ENCODE data around the gene LURAP1L. TPM values are rescaled to one million over a fixed set of nuclear protein-coding genes. Genes with fewer than 3 reads are reported as not detected.

Gene LURAP1L
- total RNA-seq, 1 experiment from 2014 or later: 1.7 TPM

- TF ChIP-seq ZNF232 (CRISPR knock-in tag; IDR thresholded peaks at IDR 0.05): no peak
- no peak for TF ChIP-seq GRHL2 (CRISPR knock-in tag; IDR thresholded peaks at IDR 0.05; ENCODE audit: insufficient replicate concordance, severe bottlenecking)
- no peak for TF ChIP-seq ZNF138 (CRISPR knock-in tag; conservative IDR thresholded peaks at IDR 0.05)
- no peak for TF ChIP-seq IRF1 (CRISPR knock-in tag; IDR thresholded peaks at IDR 0.05)
Measured at GRCh38 chr9:12855066-12855465, 80.2 kb downstream of the LURAP1L start (continued).

- H3K4me3 Mint-ChIP-seq: no peak overlapping the region
- H3K27ac Mint-ChIP-seq: 0 out of 2 replicates have a peak overlapping the region, but pooled peaks have one; percentile 37
- ATAC-seq (peak; percentile 98), DNase-seq (ENCODE audit: low spot score) (peak; percentile 20)
- H3K4me1 Mint-ChIP-seq: peaks cover 16% of the 10 kb centered on the region
- no peaks in the 10 kb centered on the region; the same call in 1 of the 2 replicates for H3K27me3 Mint-ChIP-seq (ENCODE audit: low read depth)
- ChIA-PET POLR2A (no interaction called here), CTCF (interaction anchor here (0.9 kb wide), 1 partner anchor 137 kb away, joined by 3 read pairs; no protein-coding TSS in a partner anchor)
- peaks cover under 1% of the 10 kb centered on the region; the same call in 1 of the 2 replicates for H3K9me3 Mint-ChIP-seq
- 0 out of 2 replicates have a peak, but pooled peaks have one; percentile 40 for TF ChIP-seq TEAD4 (CRISPR knock-in tag; IDR thresholded peaks at IDR 0.05)
- no peak for TF ChIP-seq ZNF232 (CRISPR knock-in tag; IDR thresholded peaks at IDR 0.05)
- TF ChIP-seq, protein P1, sequence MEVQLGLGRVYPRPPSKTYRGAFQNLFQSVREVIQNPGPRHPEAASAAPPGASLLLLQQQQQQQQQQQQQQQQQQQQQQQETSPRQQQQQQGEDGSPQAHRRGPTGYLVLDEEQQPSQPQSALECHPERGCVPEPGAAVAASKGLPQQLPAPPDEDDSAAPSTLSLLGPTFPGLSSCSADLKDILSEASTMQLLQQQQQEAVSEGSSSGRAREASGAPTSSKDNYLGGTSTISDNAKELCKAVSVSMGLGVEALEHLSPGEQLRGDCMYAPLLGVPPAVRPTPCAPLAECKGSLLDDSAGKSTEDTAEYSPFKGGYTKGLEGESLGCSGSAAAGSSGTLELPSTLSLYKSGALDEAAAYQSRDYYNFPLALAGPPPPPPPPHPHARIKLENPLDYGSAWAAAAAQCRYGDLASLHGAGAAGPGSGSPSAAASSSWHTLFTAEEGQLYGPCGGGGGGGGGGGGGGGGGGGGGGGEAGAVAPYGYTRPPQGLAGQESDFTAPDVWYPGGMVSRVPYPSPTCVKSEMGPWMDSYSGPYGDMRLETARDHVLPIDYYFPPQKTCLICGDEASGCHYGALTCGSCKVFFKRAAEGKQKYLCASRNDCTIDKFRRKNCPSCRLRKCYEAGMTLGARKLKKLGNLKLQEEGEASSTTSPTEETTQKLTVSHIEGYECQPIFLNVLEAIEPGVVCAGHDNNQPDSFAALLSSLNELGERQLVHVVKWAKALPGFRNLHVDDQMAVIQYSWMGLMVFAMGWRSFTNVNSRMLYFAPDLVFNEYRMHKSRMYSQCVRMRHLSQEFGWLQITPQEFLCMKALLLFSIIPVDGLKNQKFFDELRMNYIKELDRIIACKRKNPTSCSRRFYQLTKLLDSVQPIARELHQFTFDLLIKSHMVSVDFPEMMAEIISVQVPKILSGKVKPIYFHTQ (CRISPR knock-in tag; IDR thresholded peaks at IDR 0.05): no peak
- TF ChIP-seq TCF7 (CRISPR knock-in tag; IDR thresholded peaks at IDR 0.05; ENCODE audit: low read depth): no peak
- TF ChIP-seq ATF2 (CRISPR knock-in tag; IDR thresholded peaks at IDR 0.05; ENCODE audit: borderline replicate concordance, low read depth): no peak
- no peak for TF ChIP-seq FOXJ3 (CRISPR knock-in tag; IDR thresholded peaks at IDR 0.05; ENCODE audit: borderline replicate concordance)
- TF ChIP-seq CDX4 (CRISPR knock-in tag; IDR thresholded peaks at IDR 0.05; ENCODE audit: borderline replicate concordance): no peak
- TF ChIP-seq ARID4B (CRISPR knock-in tag; IDR thresholded peaks at IDR 0.05; ENCODE audit: borderline replicate concordance): no peak
- no peak for TF ChIP-seq NFYB (CRISPR knock-in tag; conservative IDR thresholded peaks at IDR 0.05; ENCODE audit: low read depth)
- H3K36me3 Mint-ChIP-seq: no peaks in the 10 kb centered on the region
Measured at GRCh38 chr9:12856603-12857002, 81.8 kb downstream of the LURAP1L start.

Measured in WTC11 (cell line).